ENCODE results near the gene PTCH2. TPM values are rescaled to one million over a fixed set of nuclear protein-coding genes. Genes with fewer than 3 reads are reported as not detected.

PTCH2 gene
- total RNA-seq, 1 experiment from 2014 or later = 0.79 TPM

DNA sequence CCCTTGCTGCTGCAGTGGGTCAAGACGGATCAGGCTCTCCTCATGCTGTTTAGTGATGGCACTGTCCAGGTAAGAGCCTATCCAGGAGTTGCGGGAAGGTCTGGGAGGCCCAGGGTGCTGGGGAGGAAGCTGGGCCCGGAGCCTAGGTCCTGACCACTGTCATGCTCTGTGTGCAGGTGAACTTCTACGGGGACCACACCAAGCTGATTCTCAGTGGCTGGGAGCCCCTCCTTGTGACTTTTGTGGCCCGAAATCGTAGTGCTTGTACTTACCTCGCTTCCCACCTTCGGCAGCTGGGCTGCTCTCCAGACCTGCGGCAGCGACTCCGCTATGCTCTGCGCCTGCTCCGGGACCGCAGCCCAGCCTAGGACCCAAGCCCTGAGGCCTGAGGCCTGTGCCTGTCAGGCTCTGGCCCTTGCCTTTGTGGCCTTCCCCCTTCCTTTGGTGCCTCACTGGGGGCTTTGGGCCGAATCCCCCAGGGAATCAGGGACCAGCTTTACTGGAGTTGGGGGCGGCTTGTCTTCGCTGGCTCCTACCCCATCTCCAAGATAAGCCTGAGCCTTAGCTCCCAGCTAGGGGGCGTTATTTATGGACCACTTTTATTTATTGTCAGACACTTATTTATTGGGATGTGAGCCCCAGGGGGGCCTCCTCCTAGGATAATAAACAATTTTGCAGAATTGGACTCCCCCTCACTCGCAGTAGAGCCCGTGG, 37.6 kb downstream of the PTCH2 start:
- H3K9me3 Mint-ChIP-seq (ENCODE audit: unreplicated experiment) = no peaks in the 10 kb centered on the region
- no peaks in the 10 kb centered on the region for H3K27me3 Mint-ChIP-seq (ENCODE audit: insufficient read depth, unreplicated experiment)
- BruUV-seq (replicated peaks) = no TSS peak
- no peak overlapping the region for H3K4me3 Mint-ChIP-seq (ENCODE audit: unreplicated experiment)
- intact Hi-C loops (cut with micrococcal nuclease) = loop anchor here (2.0 kb wide), 2 partner anchors 31 to 75 kb away; partner anchors contain the start of genes RNU5D-1 and RPS8
- DNase-seq (ENCODE audit: unreplicated experiment) = no peak
- peak overlapping the region; percentile 49 for H3K27ac Mint-ChIP-seq (ENCODE audit: low read depth, unreplicated experiment)
- TF ChIP-seq, protein P1, sequence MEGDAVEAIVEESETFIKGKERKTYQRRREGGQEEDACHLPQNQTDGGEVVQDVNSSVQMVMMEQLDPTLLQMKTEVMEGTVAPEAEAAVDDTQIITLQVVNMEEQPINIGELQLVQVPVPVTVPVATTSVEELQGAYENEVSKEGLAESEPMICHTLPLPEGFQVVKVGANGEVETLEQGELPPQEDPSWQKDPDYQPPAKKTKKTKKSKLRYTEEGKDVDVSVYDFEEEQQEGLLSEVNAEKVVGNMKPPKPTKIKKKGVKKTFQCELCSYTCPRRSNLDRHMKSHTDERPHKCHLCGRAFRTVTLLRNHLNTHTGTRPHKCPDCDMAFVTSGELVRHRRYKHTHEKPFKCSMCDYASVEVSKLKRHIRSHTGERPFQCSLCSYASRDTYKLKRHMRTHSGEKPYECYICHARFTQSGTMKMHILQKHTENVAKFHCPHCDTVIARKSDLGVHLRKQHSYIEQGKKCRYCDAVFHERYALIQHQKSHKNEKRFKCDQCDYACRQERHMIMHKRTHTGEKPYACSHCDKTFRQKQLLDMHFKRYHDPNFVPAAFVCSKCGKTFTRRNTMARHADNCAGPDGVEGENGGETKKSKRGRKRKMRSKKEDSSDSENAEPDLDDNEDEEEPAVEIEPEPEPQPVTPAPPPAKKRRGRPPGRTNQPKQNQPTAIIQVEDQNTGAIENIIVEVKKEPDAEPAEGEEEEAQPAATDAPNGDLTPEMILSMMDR (IDR thresholded peaks at IDR 0.05; ENCODE audit: unreplicated experiment) = no peak
- peaks cover 44% of the 10 kb centered on the region for H3K4me1 Mint-ChIP-seq (ENCODE audit: insufficient read depth, unreplicated experiment)
- ChIA-PET CTCF (no interaction called here), POLR2A (interaction anchor here (0.7 to 3.9 kb wide), 4 partner anchors 12 to 1378 kb away, joined by 3 to 19 read pairs (median 4); partner anchors contain the start of gene RNU5D-1)
- H3K36me3 Mint-ChIP-seq (ENCODE audit: insufficient read depth, unreplicated experiment) = peaks cover 77% of the 10 kb centered on the region

- Mint-ChIP-seq H3K4me1 (ENCODE audit: insufficient read depth, unreplicated experiment) (peaks cover 39% of the 10 kb centered on the region), H3K36me3 (ENCODE audit: insufficient read depth, unreplicated experiment) (peaks cover 62% of the 10 kb centered on the region), H3K4me3 (ENCODE audit: unreplicated experiment) (peak overlapping the region; percentile 86), H3K27me3 (ENCODE audit: insufficient read depth, unreplicated experiment) (no peaks in the 10 kb centered on the region), H3K9me3 (ENCODE audit: unreplicated experiment) (no peaks in the 10 kb centered on the region), H3K27ac (ENCODE audit: low read depth, unreplicated experiment) (peak overlapping the region; percentile 87)
- DNase-seq (ENCODE audit: unreplicated experiment) = no peak
- no TSS peak for BruUV-seq (replicated peaks)
- TF ChIP-seq, protein P1 (IDR thresholded peaks at IDR 0.05; ENCODE audit: unreplicated experiment) = no peak
- CTCF ChIA-PET = no interaction called here
- intact Hi-C loops (cut with micrococcal nuclease) = no loop called here
- POLR2A ChIA-PET = no interaction called here
Measured at GRCh38 chr1:44803312-44804095, 39.5 kb downstream of the PTCH2 start.

DNA sequence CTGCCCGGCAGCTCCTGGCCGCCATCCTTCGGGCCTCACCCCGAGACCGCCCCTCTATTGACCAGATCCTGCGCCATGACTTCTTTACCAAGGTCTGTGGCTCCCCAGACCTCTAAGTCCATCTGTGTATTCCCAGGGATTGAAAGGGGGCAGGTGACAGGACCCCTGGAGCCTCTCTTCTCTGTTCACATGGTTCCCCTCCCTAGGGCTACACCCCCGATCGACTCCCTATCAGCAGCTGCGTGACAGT, 40.1 kb downstream of the PTCH2 start:
- TF ChIP-seq, protein P1 (IDR thresholded peaks at IDR 0.05; ENCODE audit: unreplicated experiment) = no peak
- Mint-ChIP-seq H3K9me3 (ENCODE audit: unreplicated experiment) (no peaks in the 10 kb centered on the region), H3K27ac (ENCODE audit: low read depth, unreplicated experiment) (peak overlapping the region; percentile 87), H3K4me3 (ENCODE audit: unreplicated experiment) (peak overlapping the region; percentile 86), H3K36me3 (ENCODE audit: insufficient read depth, unreplicated experiment) (peaks cover 60% of the 10 kb centered on the region), H3K27me3 (ENCODE audit: insufficient read depth, unreplicated experiment) (no peaks in the 10 kb centered on the region), H3K4me1 (ENCODE audit: insufficient read depth, unreplicated experiment) (peaks cover 42% of the 10 kb centered on the region)
- POLR2A ChIA-PET = interaction anchor here (0.9 kb wide), 1 partner anchor 11 kb away, joined by 3 read pairs; no protein-coding TSS in a partner anchor
- no peak for DNase-seq (ENCODE audit: unreplicated experiment)
- CTCF ChIA-PET = no interaction called here
- intact Hi-C loops (cut with micrococcal nuclease) = no loop called here
- no TSS peak for BruUV-seq (replicated peaks)

GRCh38 chr1:44802306-44803061, 40.6 kb downstream of the PTCH2 start:
- POLR2A ChIA-PET = interaction anchor here (0.9 to 4.5 kb wide), 2 partner anchors 11 to 209 kb away, joined by 3 to 46 read pairs; partner anchors contain the start of genes HECTD3 and UROD
- BruUV-seq (replicated peaks) = no TSS peak
- TF ChIP-seq, protein P1 (IDR thresholded peaks at IDR 0.05; ENCODE audit: unreplicated experiment) = no peak
- H3K27me3 Mint-ChIP-seq (ENCODE audit: insufficient read depth, unreplicated experiment) = no peaks in the 10 kb centered on the region
- intact Hi-C loops (cut with micrococcal nuclease) = no loop called here
- peaks cover 37% of the 10 kb centered on the region for H3K4me1 Mint-ChIP-seq (ENCODE audit: insufficient read depth, unreplicated experiment)
- no peak for DNase-seq (ENCODE audit: unreplicated experiment)
- H3K9me3 Mint-ChIP-seq (ENCODE audit: unreplicated experiment) = no peaks in the 10 kb centered on the region
- peak overlapping the region; percentile 93 for H3K27ac Mint-ChIP-seq (ENCODE audit: low read depth, unreplicated experiment)
- peaks cover 57% of the 10 kb centered on the region for H3K36me3 Mint-ChIP-seq (ENCODE audit: insufficient read depth, unreplicated experiment)
- CTCF ChIA-PET = no interaction called here
- peak overlapping the region; percentile 86 for H3K4me3 Mint-ChIP-seq (ENCODE audit: unreplicated experiment)

Data from MCF 10A (cell line).